H1 (cell line): Measurements from ENCODE around the gene PCDHGB5. TPM values are rescaled to one million over a fixed set of nuclear protein-coding genes. Genes with fewer than 3 reads are reported as not detected.
A peak's percentile ranks its signal among the peaks of the same experiment; 100 is the strongest.

Source experiments
- ASH2L ChIP-seq: fragments of 200-600, 300-600 bp; sonication (generic); IDR thresholded peaks from one replicate; pipeline ENCODE4 v1.7.1; 2017; ENCODE audit warnings: low read length
- ATF3 ChIP-seq: IDR thresholded peaks from 2 replicates; pipeline ENCODE4 v1.6.1; 2011; ENCODE audit warnings: low read depth, mild to moderate bottlenecking, low read length; ENCODE audit not compliant: insufficient read depth
- BRCA1 ChIP-seq: IDR thresholded peaks from 2 replicates; pipeline ENCODE4 v1.6.1; 2012; ENCODE audit warnings: low read depth, low read length, improper control_type of control experiment
- EGR1 ChIP-seq: IDR thresholded peaks from 2 replicates; pipeline ENCODE4 v1.6.1; 2011; ENCODE audit warnings: low read depth, low read length, borderline replicate concordance
- GTF2F1 ChIP-seq: IDR thresholded peaks from 2 replicates; pipeline ENCODE4 v1.6.1; 2012; ENCODE audit warnings: low read depth, low read length, improper control_type of control experiment, borderline replicate concordance
- KDM1A ChIP-seq: fragments of 200-600, 300-600 bp; sonication (generic); IDR thresholded peaks from 2 replicates; pipeline ENCODE4 v1.7.1; 2016; ENCODE audit warnings: mild to moderate bottlenecking, low read length, borderline replicate concordance
- MAFK ChIP-seq: IDR thresholded peaks from 2 replicates; pipeline ENCODE4 v1.6.1; 2012; ENCODE audit warnings: low read depth, mild to moderate bottlenecking, improper control_type of control experiment, low read length
- MAX ChIP-seq: IDR thresholded peaks from 2 replicates; pipeline ENCODE4 v1.6.1; 2012; ENCODE audit warnings: inconsistent platforms
- RNF2 ChIP-seq: fragments of 200-900, 300-1000 bp; sonication (generic); IDR thresholded peaks from 2 replicates; pipeline ENCODE4 v1.7.1; 2016; ENCODE audit warnings: borderline replicate concordance, low read depth, mild to moderate bottlenecking, antibody characterized with exemption, low read length; ENCODE audit not compliant: poor library complexity, severe bottlenecking; ENCODE audit errors: missing control alignments
- SIN3A ChIP-seq, 2 experiments: IDR thresholded peaks in 1 of 2; conservative IDR thresholded peaks in 1 of 2; 2 replicates each; pipeline ENCODE4 v1.6.1; 2011 to 2012; ENCODE audit warnings: low read length in 2 of 2, improper control_type of control experiment in 1 of 2, low read depth in 1 of 2, mild to moderate bottlenecking in 1 of 2
- SP4 ChIP-seq: IDR thresholded peaks from 2 replicates; pipeline ENCODE4 v1.6.1; 2012; ENCODE audit warnings: low read length, inconsistent platforms
- SUZ12 ChIP-seq: fragments of 200-600 bp; sonication (generic); IDR thresholded peaks from 2 replicates; pipeline ENCODE4 v1.6.1; 2012; ENCODE audit warnings: mild to moderate bottlenecking, inconsistent platforms, low read length, moderate library complexity, mixed read lengths
- TCF12 ChIP-seq: IDR thresholded peaks from 2 replicates; pipeline ENCODE4 v1.6.1; 2011; ENCODE audit warnings: low read depth, mild to moderate bottlenecking, low read length
- TEAD4 ChIP-seq: IDR thresholded peaks from 2 replicates; pipeline ENCODE4 v1.6.1; 2012; ENCODE audit warnings: low read depth, low read length, inconsistent platforms, mixed read lengths
- USF2 ChIP-seq: IDR thresholded peaks from 2 replicates; pipeline ENCODE4 v1.6.1; 2011; ENCODE audit warnings: low read length, improper control_type of control experiment
- YY1 ChIP-seq: IDR thresholded peaks from 2 replicates; pipeline ENCODE4 v1.6.1; 2011; ENCODE audit warnings: low read depth, mild to moderate bottlenecking, low read length
- polyA plus RNA-seq, 7 experiments: library from polyadenylated mRNA; depleted of rRNA in 3 of 7; stranded (reverse) in 5 of 7; unstranded in 2 of 7; fragments of >200 nt in 5 of 7; fragments of 200-250 nt in 2 of 7; gene quantifications; 1 replicate in 5 of 7; 2 replicates in 1 of 7; 4 replicates in 1 of 7; pipeline versions ENCODE4 v1.2.1 to v1.2.3, GENCODE V29; 2011 to 2013; ENCODE audit warnings: missing spikeins in 2 of 7, mixed read lengths in 2 of 7
- total RNA-seq: library from RNA; stranded (reverse); fragmentation: NEBNext Ultra II Directional; extraction: Animal tissue kit (Norgen Biotek cat#: 25700); gene quantifications from 2 replicates; pipeline ENCODE4 v1.2.1, GENCODE V29; 2021

Gene PCDHGB5
- total and polyA plus RNA-seq, 2 of the 8 experiments (the other 6 are each of a cell fraction or from before 2014, with no cell fraction given), result 1.1 to 2.6 TPM

- TF ChIP-seq USF2 (no peak), RNF2 (no peak), SIN3A (conservative IDR thresholded peaks at IDR 0.05 in 1 of 2, IDR thresholded peaks at IDR 0.05 in 1 of 2; ENCODE audit: low read depth in 1 of 2, low read length in 2 of 2) (no peak), ASH2L (no peak), ATF3 (no peak), MAX (no peak), BRCA1 (no peak), MAFK (no peak), GTF2F1 (no peak), KDM1A (no peak), SUZ12 (no peak), TCF12 (no peak), YY1 (peak; percentile 58; the same call in 1 of the 2 replicates), EGR1 (no peak), TEAD4 (peak; percentile 30; the same call in 1 of the 2 replicates), SP4 (no peak)
These were observed 23.2 kb downstream of the PCDHGB5 start, which contains the start of gene PCDHGA11 (continued) for GRCh38 chr5:141420855-141421488.
